NCI-H1436 treated with DMSO at 0.1 percent for 48 hours (cell line): ENCODE results near the gene FXYD5.
"Not testable (repeated sequence)": the region's sequence is repeated elsewhere in the genome, so short reads cannot be mapped to it uniquely, and the experiment has no call there.

Source experiments
- DNase-seq: peaks from one replicate; lab custom pipeline; 2025; lab: John Stamatoyannopoulos, UW

FXYD5 gene

GRCh38 chr19:35179830-35180229 is 25.3 kb downstream of the FXYD5 start:
- no peak for DNase-seq

GRCh38 chr19:35181387-35181786 is 26.9 kb downstream of the FXYD5 start:
- no peak for DNase-seq

GRCh38 chr19:35184267-35184666 is 29.7 kb downstream of the FXYD5 start:
- DNase-seq = no peak

- DNase-seq = no peak
These were observed 30.3 kb downstream of the FXYD5 start for GRCh38 chr19:35184884-35185283.

GRCh38 chr19:35194012-35194984 is 39.8 kb downstream of the FXYD5 start:
- DNase-seq = no peak

- DNase-seq = no peak
These were observed 41.3 kb downstream of the FXYD5 start for GRCh38 chr19:35195830-35196229.

- not testable (repeated sequence) for DNase-seq
These were observed 42.3 kb downstream of the FXYD5 start for GRCh38 chr19:35196861-35197260.

GRCh38 chr19:35199481-35199880 is 44.9 kb downstream of the FXYD5 start:
- DNase-seq = no peak

- no peak for DNase-seq
These were observed 48.5 kb downstream of the FXYD5 start for GRCh38 chr19:35202722-35203688.

- DNase-seq = no peak
These were observed 50.5 kb downstream of the FXYD5 start for GRCh38 chr19:35204799-35205732.

GRCh38 chr19:35205733-35206323 is 51.3 kb downstream of the FXYD5 start:
- DNase-seq = no peak

- DNase-seq = no peak
These were observed 51.8 kb downstream of the FXYD5 start for GRCh38 chr19:35206379-35206778.

- DNase-seq = no peak
These were observed 52.3 kb downstream of the FXYD5 start for GRCh38 chr19:35206855-35207254.

GRCh38 chr19:35207391-35207871 is 52.9 kb downstream of the FXYD5 start:
- no peak for DNase-seq

- DNase-seq = no peak
These were observed 53.6 kb downstream of the FXYD5 start for GRCh38 chr19:35208121-35208520.

- no peak for DNase-seq
These were observed 55.1 kb downstream of the FXYD5 start for GRCh38 chr19:35209646-35210045.

GRCh38 chr19:35211545-35212230 is 57.2 kb downstream of the FXYD5 start:
- DNase-seq = no peak

GRCh38 chr19:35212241-35212640 is 57.7 kb downstream of the FXYD5 start:
- DNase-seq = no peak

GRCh38 chr19:35213663-35214632 is 59.4 kb downstream of the FXYD5 start:
- DNase-seq = no peak
